Colonic mucosa (tissue), 4 donors: ENCODE data around the gene PUDP. TPM values are rescaled to one million over a fixed set of nuclear protein-coding genes. Genes with fewer than 3 reads are reported as not detected.

Source experiments
- DNase-seq: peaks from one replicate; pipeline ENCODE4 v3.0.0-alpha.2; 2020
- H3K27ac ChIP-seq: fragments of 200-600 bp; one replicate; pipeline ENCODE4 v1.8.0; 2021
- H3K27me3 ChIP-seq: fragments of 200-600 bp; one replicate; pipeline ENCODE4 v1.8.0; 2021
- H3K36me3 ChIP-seq: fragments of 200-600 bp; one replicate; pipeline ENCODE4 v1.8.0; 2021
- H3K4me1 ChIP-seq: fragments of 200-600 bp; one replicate; pipeline ENCODE4 v1.8.0; 2021; ENCODE audit warnings: mild to moderate bottlenecking
- H3K4me3 ChIP-seq: fragments of 200-600 bp; one replicate; pipeline ENCODE4 v1.8.0; 2021
- H3K9ac ChIP-seq, 2 donors: one replicate each; pipeline ENCODE4 v1.7.0; 2013; ENCODE audit warnings: control low read depth in 2 of 2, low read depth in 2 of 2, low read length in 2 of 2
- H3K9me3 ChIP-seq: fragments of 200-600 bp; one replicate; pipeline ENCODE4 v1.8.0; 2021
- intact Hi-C: fragments of 100-400 bp; cut with DNase I; formaldehyde crosslinking; loops from one replicate; pipeline ENCODE4 v1.14.1; 2022
- total RNA-seq, 2 donors: library from RNA; stranded (reverse); fragmentation: NEBNext Ultra II Directional in 1 of 2; extraction: Animal tissue kit (Norgen Biotek cat#: 25700) in 1 of 2; gene quantifications; one replicate each; pipeline ENCODE4 v1.2.1, GENCODE V29; 2021
- TF ChIP-seq, protein P1 (sequence below): fragments of 200-600 bp; IDR thresholded peaks from one replicate; pipeline ENCODE4 v1.8.0; 2022; ENCODE audit warnings: antibody characterized with exemption, mild to moderate bottlenecking
- donor health status: healthy.
- donor health status: DM: no; HTN: no; CAD: no.
- donor health status: DM: no; HTN: no; CAD: no.

The PUDP gene
- total RNA-seq, 2 donors from 2014 or later: 55.1 to 62.4 TPM

- intact Hi-C loops: no loop called here
- TF ChIP-seq, protein P1, sequence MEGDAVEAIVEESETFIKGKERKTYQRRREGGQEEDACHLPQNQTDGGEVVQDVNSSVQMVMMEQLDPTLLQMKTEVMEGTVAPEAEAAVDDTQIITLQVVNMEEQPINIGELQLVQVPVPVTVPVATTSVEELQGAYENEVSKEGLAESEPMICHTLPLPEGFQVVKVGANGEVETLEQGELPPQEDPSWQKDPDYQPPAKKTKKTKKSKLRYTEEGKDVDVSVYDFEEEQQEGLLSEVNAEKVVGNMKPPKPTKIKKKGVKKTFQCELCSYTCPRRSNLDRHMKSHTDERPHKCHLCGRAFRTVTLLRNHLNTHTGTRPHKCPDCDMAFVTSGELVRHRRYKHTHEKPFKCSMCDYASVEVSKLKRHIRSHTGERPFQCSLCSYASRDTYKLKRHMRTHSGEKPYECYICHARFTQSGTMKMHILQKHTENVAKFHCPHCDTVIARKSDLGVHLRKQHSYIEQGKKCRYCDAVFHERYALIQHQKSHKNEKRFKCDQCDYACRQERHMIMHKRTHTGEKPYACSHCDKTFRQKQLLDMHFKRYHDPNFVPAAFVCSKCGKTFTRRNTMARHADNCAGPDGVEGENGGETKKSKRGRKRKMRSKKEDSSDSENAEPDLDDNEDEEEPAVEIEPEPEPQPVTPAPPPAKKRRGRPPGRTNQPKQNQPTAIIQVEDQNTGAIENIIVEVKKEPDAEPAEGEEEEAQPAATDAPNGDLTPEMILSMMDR: no peak
- no peak for DNase-seq
- Histone ChIP-seq H3K27me3 (no peaks in the 10 kb centered on the region), H3K36me3 (no peaks in the 10 kb centered on the region), H3K27ac (no peak overlapping the region), H3K4me1 (no peaks in the 10 kb centered on the region), H3K4me3 (no peak overlapping the region), H3K9ac (no peak overlapping the region), H3K9me3 (no peaks in the 10 kb centered on the region)
Observed at GRCh38 chrX:7083021-7083420, 64.9 kb downstream of the PUDP start.

GRCh38 chrX:7082556-7082955 lies 65.4 kb downstream of the PUDP start:
- DNase-seq: no peak
- H3K27me3 ChIP-seq: no peaks in the 10 kb centered on the region
- TF ChIP-seq, protein P1: no peak
- no peak overlapping the region for H3K9ac ChIP-seq
- no peaks in the 10 kb centered on the region for H3K4me1 ChIP-seq
- H3K9me3 ChIP-seq: no peaks in the 10 kb centered on the region
- intact Hi-C loops: no loop called here
- H3K36me3 ChIP-seq: no peaks in the 10 kb centered on the region
- no peak overlapping the region for H3K27ac ChIP-seq
- H3K4me3 ChIP-seq: no peak overlapping the region

DNA sequence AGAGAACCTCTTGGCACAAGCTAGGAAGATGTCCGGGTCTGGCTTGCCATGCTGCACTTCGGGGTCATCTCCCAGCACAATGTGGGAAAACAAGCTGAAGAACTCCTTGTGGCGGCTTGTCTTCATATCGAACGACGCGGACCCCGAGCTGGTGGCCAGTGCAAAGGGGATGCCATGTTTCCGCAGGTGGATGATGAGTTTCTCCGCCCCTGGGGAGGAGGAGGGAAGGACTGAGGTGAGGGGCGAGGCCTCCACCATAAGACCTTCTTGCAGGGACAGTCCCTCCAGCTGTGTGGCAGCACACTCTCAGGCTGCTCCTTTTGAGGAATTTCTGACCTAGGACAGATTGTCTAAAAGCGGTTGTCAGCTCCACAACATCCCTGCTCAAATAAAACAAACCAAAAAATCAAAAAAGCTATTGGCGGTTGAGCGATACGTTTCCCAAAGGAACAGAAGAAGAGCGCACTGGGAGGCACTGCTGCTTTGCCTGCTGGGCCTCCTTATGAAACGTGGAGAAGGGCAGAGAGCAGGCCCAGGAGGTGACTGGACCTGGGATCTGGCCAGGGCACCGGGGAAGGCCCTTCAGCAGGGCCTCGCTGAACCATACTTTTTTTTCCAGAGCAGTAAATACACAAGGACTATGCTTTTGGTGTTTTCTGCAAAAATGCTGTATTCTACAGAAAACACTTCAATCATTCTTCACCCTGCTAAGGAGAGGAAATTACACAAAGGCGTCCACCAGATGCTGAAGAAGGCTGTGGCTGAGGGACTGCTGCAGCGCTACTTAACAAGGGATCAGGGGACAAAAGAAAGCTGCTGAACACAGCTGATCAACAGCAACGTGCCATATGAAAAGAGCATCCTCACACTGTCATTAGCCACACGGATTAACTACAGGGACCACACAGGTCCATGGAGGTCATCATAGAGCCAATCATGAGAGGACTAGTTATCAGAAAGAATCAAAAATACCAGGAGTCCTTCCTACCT lies 70.4 kb downstream of the PUDP start:
- Histone ChIP-seq H3K4me3 (no peak overlapping the region), H3K9ac (no peak overlapping the region), H3K27me3 (no peaks in the 10 kb centered on the region), H3K36me3 (no peaks in the 10 kb centered on the region), H3K27ac (no peak overlapping the region), H3K4me1 (no peaks in the 10 kb centered on the region), H3K9me3 (no peaks in the 10 kb centered on the region)
- intact Hi-C loops: no loop called here
- TF ChIP-seq, protein P1: no peak
- DNase-seq: no peak

DNA sequence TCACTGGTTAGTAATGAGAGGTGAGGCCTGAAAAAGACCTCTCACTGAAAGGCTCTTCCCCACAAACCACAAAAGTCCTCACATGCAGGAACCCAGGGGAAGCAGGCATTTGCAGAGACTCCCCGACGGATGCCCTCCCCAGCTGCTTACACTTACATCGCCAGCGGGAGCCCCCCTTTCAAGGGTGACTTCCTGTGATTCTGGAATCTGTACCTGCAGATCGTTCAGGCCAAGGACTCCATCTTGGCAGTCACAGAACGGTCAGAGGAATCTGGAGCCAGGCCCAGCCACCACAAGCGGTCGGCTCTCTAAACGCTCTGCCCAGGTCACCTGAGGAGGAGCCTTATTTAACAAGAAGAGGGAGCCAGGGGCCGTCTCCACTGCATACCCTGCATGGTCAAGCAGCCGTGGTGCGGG lies 71.7 kb downstream of the PUDP start:
- Histone ChIP-seq H3K4me3 (no peak overlapping the region), H3K4me1 (no peaks in the 10 kb centered on the region), H3K27me3 (no peaks in the 10 kb centered on the region), H3K9ac (no peak overlapping the region), H3K36me3 (no peaks in the 10 kb centered on the region), H3K27ac (no peak overlapping the region), H3K9me3 (no peaks in the 10 kb centered on the region)
- intact Hi-C loops: no loop called here
- TF ChIP-seq, protein P1: no peak
- DNase-seq: no peak

- no peaks in the 10 kb centered on the region for H3K27me3 ChIP-seq
- no peaks in the 10 kb centered on the region for H3K36me3 ChIP-seq
- no peak overlapping the region for H3K4me3 ChIP-seq
- no peak overlapping the region for H3K9ac ChIP-seq
- H3K27ac ChIP-seq: peak overlapping the region; percentile 10
- TF ChIP-seq, protein P1: no peak
- no peaks in the 10 kb centered on the region for H3K4me1 ChIP-seq
- H3K9me3 ChIP-seq: no peaks in the 10 kb centered on the region
- no peak for DNase-seq
- intact Hi-C loops: no loop called here
Observed at GRCh38 chrX:7074908-7075204, 73.1 kb downstream of the PUDP start.
